Fibroblast of skin of right biceps (primary cell): ENCODE measurements around the gene IL18RAP.

Experiments
- DNase-seq: peaks from one replicate; pipeline ENCODE4 v3.0.0-alpha.2; 2013

IL18RAP gene

DNA sequence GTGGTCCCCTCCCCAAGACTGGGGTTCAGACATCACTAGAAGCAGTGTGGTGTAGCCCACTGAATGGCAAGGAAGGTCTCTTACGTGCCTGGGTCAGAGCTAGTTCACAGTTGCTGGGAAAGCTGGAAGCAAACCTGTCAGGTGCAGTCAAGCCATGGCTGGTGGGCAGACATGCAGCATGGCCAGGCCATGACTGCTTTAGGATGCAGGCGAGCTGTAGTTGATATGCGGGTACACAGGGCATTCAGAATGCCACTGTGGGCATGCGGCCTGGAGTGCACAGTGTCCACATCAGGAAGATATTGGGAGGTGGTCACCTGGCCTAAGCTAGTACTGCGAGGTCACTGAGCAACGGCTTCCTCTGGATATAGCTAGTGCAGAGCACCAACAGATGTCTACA lies 38.2 kb downstream of the IL18RAP start:
- no peak for DNase-seq

DNA sequence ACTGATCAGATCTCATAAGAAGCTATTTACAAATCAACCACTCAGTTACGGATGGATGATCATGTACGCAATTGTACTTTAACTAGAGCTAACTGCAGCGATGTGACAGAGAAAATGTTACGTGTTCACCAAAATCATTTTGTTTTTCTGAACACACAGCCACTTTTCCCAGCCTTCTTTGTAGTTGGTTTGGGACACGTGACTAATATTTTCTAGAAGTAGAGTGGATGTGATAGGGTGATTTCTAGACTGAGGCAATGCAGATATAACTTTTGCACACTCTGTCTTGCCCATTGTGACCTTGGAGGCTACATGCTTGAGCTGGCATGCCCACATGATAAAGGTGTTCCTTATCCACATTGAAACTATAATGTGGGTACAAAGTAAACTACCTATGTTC lies 40.2 kb downstream of the IL18RAP start:
- no peak for DNase-seq

DNA sequence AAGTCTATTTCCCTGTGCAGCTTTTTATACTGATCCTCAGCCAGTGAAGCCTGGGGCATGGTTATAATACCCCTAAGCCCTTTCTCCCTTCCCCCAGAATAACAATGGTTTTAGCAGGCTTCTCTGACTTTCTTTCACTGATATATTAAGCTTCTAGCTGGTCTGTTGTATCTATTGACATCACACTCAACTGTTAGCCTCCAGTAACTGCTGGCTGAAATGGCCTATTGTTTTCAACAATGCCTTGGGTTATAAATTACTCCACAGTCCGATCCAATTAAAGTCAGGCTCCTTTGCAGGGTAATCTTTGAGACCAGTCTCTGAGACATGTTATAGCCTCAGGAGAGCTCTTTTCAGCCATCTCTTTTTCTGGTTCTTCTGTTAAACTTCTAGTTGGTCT lies 47.2 kb downstream of the IL18RAP start:
- no peak for DNase-seq

DNA sequence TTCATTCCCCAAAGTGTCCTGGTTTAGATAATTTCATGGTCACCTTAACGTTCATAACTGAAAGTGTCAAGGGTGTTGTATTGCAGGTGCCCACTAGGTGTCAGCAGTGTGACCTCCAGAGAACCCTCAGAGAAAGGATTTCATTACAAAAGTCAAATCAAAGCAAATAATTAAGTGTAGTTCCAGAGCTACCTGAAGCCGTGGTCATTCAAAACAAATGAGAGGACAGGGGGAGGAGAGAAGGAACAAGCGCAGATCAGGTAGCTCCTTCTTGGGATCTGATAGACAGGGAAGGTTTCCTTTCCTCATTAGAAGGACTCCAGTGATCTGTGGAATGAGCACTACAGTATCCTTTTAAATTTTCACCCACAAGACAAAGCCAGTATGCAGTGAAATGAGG lies 50.1 kb downstream of the IL18RAP start, which contains the start of gene SLC9A4:
Gene SLC9A4, plus strand, starts transcription at position 207 of the 400 bp plus-strand sequence. CDS start 534 bp downstream, outside the sequence.
- DNase-seq: peak; percentile 28

DNA sequence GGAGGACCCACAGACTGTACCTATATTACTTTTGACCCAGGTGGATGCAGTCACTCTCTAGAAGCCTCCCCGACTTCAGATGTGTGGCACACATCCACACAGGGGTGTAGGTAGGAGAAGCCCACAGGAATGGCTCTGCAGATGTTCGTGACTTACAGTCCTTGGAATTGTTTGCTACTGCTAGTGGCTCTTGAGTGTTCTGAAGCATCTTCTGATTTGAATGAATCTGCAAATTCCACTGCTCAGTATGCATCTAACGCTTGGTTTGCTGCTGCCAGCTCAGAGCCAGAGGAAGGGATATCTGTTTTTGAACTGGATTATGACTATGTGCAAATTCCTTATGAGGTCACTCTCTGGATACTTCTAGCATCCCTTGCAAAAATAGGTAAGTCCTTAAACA lies 50.7 kb downstream of the IL18RAP start:
- DNase-seq: no peak

DNA sequence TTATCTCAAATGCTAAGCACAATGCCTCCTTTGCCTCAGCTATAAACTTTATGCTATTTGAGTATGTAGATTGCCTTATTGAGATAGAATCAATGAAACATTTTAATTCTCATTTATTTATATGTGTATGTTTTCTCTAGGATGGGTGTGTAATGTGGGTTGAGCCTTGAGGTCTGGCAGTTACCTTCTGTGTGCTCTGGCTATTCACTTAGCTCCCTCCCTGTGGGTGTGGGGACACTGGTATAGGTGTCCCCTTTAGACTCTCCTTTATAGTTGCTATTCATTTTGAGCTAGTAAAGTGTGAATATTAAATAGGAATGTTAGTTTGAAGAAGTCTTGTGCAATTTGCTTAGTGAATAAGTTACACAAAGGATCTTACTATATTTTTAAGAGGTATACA lies 51.8 kb downstream of the IL18RAP start:
- DNase-seq: no peak

DNA sequence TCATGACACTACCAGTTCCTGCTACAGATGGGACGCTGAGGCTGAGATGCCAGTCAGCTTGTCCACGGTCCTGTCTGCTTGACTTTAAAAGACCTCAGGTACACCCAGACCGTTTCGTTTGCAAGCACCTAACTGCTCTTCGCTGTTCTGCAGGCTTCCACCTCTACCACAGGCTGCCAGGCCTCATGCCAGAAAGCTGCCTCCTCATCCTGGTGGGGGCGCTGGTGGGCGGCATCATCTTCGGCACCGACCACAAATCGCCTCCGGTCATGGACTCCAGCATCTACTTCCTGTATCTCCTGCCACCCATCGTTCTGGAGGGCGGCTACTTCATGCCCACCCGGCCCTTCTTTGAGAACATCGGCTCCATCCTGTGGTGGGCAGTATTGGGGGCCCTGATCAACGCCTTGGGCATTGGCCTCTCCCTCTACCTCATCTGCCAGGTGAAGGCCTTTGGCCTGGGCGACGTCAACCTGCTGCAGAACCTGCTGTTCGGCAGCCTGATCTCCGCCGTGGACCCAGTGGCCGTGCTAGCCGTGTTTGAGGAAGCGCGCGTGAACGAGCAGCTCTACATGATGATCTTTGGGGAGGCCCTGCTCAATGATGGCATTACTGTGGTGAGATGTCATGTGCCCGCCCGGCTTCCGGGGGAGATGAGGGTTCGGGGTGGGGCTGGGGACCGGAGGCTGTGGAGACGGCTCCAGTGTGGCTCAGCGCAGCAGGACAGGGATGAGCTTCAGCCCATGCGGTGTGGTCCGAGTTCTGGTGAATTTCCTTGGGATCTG lies 55.9 kb downstream of the IL18RAP start:
- DNase-seq: no peak

DNA sequence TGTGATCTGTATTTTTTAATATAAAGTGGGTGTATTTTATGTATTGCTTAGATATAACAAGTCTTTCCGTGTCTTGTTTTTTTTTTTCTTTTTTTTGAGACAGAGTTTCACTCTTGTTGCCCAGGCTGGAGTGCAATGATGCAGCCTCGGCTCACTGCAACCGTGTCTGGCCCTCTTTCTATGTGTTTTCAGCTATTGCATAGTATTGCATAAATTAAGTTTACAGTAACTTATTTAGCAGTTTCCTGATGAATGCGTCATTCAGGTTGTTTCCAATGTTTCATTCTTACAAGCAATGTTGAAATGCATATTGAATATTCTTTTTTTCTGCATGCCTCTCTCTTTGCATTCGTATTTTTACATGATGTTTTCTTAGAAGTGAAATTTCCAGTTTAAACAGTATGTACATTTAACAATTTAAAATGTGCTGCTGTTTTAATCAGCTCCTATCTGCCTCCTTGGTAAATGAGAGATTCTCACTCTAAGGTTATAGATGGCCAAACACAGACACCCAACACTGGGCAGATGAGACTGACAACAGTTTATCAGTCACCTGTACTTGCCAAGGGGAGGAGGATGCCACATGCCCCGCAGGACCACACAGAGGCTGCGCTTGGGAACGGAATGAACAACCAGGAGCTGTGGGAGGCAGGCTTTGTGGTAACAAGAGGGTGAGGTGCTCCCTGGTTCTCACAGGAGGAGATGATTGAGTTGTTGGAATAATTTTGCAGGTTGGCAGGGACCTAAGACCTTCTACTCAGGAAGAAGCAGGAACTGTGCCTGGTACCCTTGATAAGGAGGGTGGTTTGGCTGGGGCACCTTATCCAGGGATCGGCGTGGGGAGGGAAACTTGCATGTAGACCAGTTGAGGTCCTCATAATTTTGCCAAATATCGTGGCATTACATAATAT lies 57.6 kb downstream of the IL18RAP start:
- DNase-seq: no peak

DNA sequence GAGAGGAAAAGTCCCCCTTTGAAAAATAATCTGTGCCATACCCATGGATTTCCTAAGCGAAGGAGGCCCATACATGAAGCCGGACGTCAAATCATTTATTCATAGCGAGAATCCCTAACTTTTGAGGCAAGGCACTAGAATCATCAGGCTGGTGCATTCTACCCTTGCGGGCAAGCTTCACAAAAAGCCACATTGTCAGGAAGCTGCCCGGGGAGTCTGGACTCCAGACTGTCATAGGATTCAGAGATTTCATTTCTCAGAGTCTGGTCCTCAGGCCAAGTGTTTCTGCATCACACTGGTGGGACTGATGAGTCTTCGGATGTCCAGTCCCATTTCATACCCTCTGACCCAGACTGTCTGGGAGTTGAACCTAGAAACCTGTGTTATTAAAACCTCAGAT lies 59.0 kb downstream of the IL18RAP start:
- no peak for DNase-seq

DNA sequence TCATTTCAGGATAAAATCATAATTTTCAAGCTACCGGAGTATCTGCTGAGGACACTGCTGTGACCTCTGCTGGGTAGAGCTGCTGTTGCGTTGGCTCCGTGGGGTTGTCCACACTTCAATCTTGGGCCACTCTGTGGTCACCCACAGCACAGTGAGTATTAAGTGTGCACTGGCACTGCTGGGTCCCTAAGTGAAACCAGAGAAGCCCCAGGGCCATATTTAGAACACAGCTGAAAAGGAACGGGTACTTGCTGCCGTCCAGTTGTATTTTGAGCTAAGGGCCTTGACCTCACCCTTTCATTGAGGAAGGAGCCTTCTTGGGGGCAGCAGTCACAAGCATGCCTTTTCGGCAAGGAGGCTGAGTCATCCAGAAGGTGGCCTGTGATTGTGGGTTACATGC lies 60.1 kb downstream of the IL18RAP start:
- no peak for DNase-seq

DNA sequence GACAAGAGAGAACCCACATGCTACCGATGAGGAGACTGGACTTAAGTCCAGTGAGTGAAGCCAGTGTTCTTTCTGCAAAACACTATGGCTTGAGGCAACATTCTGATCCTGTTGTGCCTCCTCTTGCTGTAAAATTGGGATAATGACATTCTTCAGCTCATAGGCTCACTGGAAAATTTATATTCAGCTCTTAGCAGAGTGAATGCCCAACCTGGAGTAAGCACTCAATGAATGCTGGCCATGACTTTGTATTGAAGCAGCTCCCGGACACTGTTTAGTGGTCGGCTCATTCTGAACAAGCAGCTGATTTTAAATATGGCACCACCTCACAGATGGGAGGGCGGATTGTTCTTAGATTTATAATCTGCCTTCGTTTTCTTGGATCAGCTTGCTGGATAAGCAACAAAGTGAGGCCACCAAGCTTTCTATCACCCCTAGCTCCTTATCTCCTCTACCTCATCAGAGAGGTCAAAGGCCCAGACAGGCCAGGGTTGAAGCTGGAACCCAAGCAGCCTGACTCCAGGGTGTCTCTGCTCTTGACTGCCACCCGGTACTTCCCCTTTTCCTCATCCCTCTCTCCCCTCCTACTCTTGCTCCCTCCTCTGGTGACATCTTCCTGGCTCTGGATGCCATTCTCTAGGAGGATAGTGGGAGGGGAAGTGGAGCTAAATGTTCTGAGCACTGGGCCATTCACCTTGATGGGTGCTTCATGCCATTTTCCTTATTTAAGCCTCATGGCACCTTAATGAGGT lies 61.5 kb downstream of the IL18RAP start:
- DNase-seq: no peak

DNA sequence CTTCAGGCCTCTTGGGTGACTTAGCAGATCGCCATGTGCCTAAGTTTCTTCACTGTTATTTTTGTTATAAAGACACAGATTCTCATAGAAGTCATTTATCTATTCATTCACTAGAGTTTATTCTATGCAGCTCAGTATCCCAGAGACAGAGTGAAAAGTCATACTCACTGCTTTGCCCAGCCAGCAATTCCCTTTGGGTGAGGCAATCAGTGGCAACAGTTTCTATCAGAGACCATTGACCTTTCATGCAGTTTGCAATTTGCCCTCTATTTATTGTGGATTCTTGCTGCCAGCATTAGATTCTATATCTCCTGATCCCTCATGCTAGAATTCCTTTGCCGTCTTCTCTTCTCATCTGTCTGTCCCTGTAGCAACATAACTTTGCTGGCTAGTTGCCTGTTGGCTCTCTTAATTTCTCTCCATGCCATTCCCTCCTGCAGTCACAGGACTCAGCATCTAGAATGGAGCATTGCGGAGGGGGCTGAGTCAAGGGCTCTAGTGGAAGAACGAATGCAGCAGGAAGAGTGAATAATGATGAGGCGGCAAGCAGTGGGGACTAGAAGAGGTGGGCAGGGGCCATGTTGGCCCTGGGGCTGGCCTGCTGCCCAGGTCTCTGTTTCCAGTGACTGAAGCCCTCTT lies 62.3 kb downstream of the IL18RAP start:
- DNase-seq: peak; percentile 8

DNA sequence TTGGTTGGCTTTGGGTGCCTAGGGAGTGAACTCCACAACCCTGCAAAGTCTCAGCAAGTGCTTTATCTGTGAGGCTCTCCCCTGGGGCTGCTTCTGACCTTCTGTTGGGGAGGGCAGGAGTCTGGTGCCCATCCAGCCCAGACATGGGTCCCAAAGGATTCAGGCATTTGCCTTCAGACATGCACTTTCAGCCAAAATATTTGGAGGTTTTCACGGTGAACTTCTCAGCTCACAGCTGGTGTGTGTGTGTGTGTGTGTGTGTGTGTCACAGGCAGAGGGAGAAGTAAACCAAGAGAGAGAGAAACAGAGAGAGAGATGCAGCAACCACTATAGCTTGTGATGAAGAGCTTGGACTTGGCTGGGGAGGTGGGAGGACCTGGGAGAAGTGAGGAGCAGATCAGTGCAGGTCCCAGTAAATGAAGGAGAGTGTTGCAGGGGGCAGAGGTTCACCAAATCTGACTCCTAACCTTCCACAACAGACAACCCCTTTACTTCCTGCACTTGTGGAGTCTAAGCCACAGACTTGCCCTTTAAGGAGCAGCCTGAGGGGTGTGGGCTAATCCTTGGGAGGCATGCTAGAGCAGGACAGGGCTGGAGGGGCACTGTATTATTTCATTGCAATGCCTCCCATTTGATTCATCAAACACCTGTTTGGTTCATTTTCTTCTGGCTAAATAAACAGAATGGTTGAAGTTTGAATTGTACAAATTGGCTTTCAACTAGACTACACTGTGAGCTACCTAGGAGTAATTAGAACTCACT lies 64.2 kb downstream of the IL18RAP start:
- no peak for DNase-seq

DNA sequence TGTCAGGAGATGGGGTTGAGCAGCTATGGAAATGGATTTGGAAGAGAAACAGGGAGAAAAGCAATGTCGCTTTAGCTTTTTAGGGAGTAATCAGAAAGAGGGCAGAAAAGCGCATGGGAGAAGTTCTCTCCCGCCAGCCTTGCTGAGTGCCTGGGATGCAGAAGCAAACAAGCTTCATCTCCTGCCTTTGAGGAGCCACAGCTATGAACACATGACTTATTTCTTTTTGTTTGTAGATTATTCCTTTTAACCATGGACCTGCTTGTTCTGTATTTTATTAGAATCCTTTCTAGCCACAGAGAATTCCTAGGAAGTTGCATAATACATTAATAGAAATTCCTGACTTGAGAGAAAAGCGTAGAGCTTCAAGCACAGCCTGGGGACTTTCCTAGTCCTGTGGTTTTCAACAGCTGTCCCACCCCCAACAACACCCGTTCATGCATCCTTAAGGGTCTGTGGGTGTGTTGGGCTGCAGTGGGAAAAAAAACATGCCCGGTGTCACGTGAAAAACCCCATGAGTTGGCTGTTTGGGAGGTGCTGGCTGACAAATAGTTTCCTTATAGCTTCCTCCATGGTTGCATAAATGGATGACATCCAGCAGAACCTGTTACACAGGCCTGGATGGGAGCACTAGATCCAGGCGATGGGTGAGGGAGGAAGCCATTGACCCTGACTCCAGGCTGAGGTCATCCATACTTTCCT lies 65.0 kb downstream of the IL18RAP start:
- DNase-seq: peak; percentile 91

DNA sequence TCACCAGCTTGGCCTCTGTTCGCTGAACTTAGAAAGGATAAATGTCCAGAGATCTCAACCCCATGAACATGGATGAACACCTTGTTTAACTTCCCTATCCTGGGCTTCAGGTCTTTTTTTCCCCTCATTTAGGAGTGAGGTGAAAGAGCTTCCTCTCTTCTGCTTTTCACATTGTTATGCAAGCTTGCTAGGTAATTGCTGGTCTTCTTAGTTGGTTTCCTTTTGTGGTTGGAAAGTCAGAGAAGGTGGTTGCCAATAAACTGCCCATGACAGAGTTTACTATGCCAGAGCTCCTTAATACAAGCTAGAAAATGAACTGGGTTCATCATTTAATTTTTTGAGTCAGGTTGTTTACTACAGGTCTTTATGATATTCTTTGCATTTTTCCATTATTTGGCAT lies 66.7 kb downstream of the IL18RAP start:
- DNase-seq: no peak

DNA sequence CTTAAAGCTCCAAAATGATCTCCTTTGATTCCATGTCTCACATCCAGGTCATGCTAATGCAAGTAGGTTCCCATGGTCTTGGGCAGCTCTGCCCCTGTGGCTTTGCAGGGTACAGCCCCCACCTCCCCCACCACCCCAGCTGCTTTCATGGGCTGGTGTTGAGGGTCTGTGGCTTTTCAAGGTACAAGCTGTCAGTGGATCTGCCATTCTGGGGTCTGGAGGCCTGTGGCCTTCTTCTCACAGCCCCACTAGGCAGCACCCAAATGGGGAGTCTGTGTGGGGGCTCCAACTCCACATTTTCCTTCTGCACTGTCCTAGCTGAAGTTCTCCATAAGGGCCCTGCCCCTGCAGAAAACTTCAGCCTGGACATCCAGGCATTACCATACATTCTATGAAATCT lies 69.0 kb downstream of the IL18RAP start:
- no peak for DNase-seq

DNA sequence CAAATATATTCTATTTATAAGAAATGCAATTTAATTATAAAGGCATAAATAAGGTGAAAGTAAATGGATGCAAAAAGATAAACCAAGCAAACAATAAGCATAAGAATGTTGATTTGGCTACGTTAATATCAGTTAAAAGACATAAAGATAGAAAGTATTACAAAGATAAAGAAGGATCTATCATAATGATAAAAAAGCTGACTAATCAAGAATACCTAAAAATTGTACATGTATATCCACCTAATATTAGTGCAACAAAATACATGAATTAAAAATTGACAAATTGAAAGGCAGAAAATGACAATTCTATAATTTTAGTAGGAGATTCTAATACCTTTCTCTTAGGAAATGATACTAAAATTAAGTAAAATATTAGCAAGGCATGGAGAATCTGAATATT lies 71.6 kb downstream of the IL18RAP start:
- DNase-seq: no peak

DNA sequence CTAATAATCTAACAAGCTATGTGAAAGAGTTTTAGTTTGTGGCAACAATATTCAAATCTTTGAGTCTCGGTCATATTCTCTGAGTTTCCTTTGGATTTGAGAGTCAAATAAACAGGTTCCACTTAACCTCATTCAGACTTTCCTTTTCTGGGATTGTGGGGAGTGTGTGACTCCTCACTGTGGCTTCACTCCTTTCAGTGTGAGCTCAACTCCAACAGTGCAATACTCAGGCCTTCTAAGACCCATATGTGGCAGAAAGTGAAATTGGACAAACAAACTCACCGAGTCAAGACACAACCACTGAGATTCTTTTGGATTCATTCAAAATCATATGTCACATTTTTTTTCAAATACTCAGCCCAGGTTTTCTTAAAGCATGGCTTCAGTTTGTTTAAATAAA lies 75.5 kb downstream of the IL18RAP start:
- DNase-seq: no peak

DNA sequence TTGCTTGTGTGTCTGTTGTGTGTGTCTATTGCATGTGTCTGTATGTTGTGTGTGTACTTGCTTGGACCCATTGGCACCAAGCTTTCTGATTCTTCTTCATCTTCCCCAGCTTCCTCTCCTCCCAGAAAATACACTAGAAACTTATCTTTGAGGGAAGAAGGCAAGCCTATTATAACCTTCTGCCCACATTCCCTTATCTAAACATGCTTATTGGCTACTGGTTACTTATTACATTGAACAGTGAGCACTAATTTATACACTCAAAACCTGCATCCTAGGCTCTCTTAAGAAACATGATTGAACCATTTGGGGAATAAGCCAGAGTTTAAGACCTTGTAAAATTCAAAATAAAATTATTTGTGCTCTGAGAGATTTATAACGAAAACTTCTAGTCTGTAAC lies 76.6 kb downstream of the IL18RAP start:
- DNase-seq: no peak
